H1 (cell line): ENCODE results near the gene RAVER2. TPM values are rescaled to one million over a fixed set of nuclear protein-coding genes. Genes with fewer than 3 reads are reported as not detected.

Source experiments
- ASH2L ChIP-seq: fragments of 200-600, 300-600 bp; sonication (generic); IDR thresholded peaks from one replicate; pipeline ENCODE4 v1.7.1; 2017; ENCODE audit warnings: low read length
- CHD7 ChIP-seq: fragments of 300-600 bp; sonication (generic); IDR thresholded peaks from 2 replicates; pipeline ENCODE4 v1.7.1; 2012; ENCODE audit warnings: low read length, moderate library complexity, mild to moderate bottlenecking, inconsistent platforms; ENCODE audit not compliant: insufficient replicate concordance
- FOSL1 ChIP-seq: IDR thresholded peaks from 2 replicates; pipeline ENCODE4 v1.6.1; 2011; ENCODE audit warnings: mild to moderate bottlenecking, low read depth, low read length, moderate library complexity; ENCODE audit not compliant: insufficient read depth
- SP2 ChIP-seq: IDR thresholded peaks from 2 replicates; pipeline ENCODE4 v1.6.1; 2012; ENCODE audit warnings: mild to moderate bottlenecking, low read length, inconsistent platforms
- ZNF274 ChIP-seq: IDR thresholded peaks from 2 replicates; pipeline ENCODE4 v1.7.0; 2012; ENCODE audit warnings: low read length, borderline replicate concordance; ENCODE audit errors: extremely low read depth
- polyA plus RNA-seq, 7 experiments: library from polyadenylated mRNA; depleted of rRNA in 3 of 7; stranded (reverse) in 5 of 7; unstranded in 2 of 7; fragments of >200 nt in 5 of 7; fragments of 200-250 nt in 2 of 7; gene quantifications; 1 replicate in 5 of 7; 2 replicates in 1 of 7; 4 replicates in 1 of 7; pipeline versions ENCODE4 v1.2.1 to v1.2.3, GENCODE V29; 2011 to 2013; ENCODE audit warnings: missing spikeins in 2 of 7, mixed read lengths in 2 of 7
- total RNA-seq: library from RNA; stranded (reverse); fragmentation: NEBNext Ultra II Directional; extraction: Animal tissue kit (Norgen Biotek cat#: 25700); gene quantifications from 2 replicates; pipeline ENCODE4 v1.2.1, GENCODE V29; 2021

The RAVER2 gene
- total and polyA plus RNA-seq, 2 of the 8 experiments (the other 6 are each of a cell fraction or from before 2014, with no cell fraction given), result 10.5 to 19.5 TPM

- no peak for TF ChIP-seq ASH2L
- TF ChIP-seq ZNF274, result no peak
- no peak for TF ChIP-seq SP2
- no peak for TF ChIP-seq FOSL1
- TF ChIP-seq CHD7, result no peak
These were observed 77.7 kb downstream of the RAVER2 start (continued) for GRCh38 chr1:64822621-64823020.
